Tibial artery (tissue), 4 donors: ENCODE results near the gene CRHR1.
"Not testable (repeated sequence)": the region's sequence is repeated elsewhere in the genome, so short reads cannot be mapped to it uniquely, and the experiment has no call there.

ENCODE experiments used
- DNase-seq, 2 donors: peaks; one replicate each; pipeline ENCODE4 v3.0.0-alpha.2; 2019
- H3K27ac ChIP-seq, 2 donors: fragments of 200-600 bp; sonication (generic) in 1 of 2; 1 replicate in 1 of 2; 2 replicates in 1 of 2; pipeline ENCODE4 v1.5.1; 2018 to 2019; ENCODE audit warnings: mild to moderate bottlenecking in 1 of 2
- H3K27me3 ChIP-seq, 2 donors: fragments of 200-600 bp; sonication (generic) in 1 of 2; one replicate each; pipeline versions ENCODE4 v1.5.1 to v1.6.0; 2016 to 2019
- H3K36me3 ChIP-seq, 3 donors: fragments of 200-600 bp; sonication (generic) in 2 of 3; one replicate each; pipeline ENCODE4 v1.5.1; 2016 to 2019; ENCODE audit warnings: mild to moderate bottlenecking in 2 of 3
- H3K4me1 ChIP-seq, 4 donors: fragments of 200-600 bp; sonication (generic) in 2 of 4; 1 replicate in 3 of 4; 2 replicates in 1 of 4; pipeline ENCODE4 v1.5.1; 2016 to 2019
- H3K4me3 ChIP-seq, 2 donors: fragments of 200-600 bp; sonication (generic) in 1 of 2; 1 replicate in 1 of 2; 2 replicates in 1 of 2; pipeline ENCODE4 v1.5.1; 2018 to 2019; ENCODE audit warnings: mild to moderate bottlenecking in 2 of 2
- H3K9me3 ChIP-seq, 3 donors: fragments of 200-600 bp; sonication (generic) in 1 of 3; one replicate each; pipeline ENCODE4 v1.5.1; 2016 to 2019
- CTCF ChIP-seq, 2 experiments: fragments of 200-600 bp in 1 of 2; fragments of 450-650 bp in 1 of 2; IDR thresholded peaks; one replicate each; pipeline ENCODE4 v1.5.1; 2017 to 2019; ENCODE audit warnings: antibody characterized with exemption in 2 of 2, mild to moderate bottlenecking in 1 of 2, moderate library complexity in 1 of 2
- intact Hi-C: fragments of 100-400 bp; cut with DNase I; formaldehyde crosslinking; loops from one replicate; pipeline ENCODE4 v1.15.0; 2023; ENCODE audit warnings: low total_unique reads

The CRHR1 gene

DNA sequence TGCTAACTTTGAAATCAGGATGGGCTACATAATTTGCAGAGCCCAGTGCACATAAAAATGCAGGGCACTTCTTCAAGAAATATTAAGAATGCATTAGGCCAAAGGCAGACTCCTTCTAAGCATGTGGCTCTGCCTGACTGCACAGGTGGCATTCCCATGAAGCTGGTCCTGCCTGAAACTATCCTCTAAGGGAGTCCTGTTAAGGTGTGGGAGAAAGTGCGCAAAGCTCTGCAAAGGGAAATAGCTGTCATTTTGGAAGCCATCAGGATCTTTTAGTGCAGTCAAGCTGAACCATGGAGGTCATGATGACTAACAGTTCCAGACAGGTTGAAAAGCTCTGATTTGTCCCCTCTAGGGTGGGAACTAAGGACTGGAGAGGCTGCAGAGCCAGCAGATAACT, 41.9 kb upstream of the CRHR1 start:
- Histone ChIP-seq H3K9me3 (no peaks in the 10 kb centered on the region), H3K4me3 (no peak overlapping the region), H3K27me3 (peaks cover 0 to 65% of the 10 kb centered on the region in 2 donors), H3K36me3 (no peaks in the 10 kb centered on the region), H3K27ac (no peak overlapping the region), H3K4me1 (no peaks in the 10 kb centered on the region)
- TF ChIP-seq CTCF (IDR thresholded peaks at IDR 0.05) = no peak
- DNase-seq = no peak
- intact Hi-C loops = no loop called here

DNA sequence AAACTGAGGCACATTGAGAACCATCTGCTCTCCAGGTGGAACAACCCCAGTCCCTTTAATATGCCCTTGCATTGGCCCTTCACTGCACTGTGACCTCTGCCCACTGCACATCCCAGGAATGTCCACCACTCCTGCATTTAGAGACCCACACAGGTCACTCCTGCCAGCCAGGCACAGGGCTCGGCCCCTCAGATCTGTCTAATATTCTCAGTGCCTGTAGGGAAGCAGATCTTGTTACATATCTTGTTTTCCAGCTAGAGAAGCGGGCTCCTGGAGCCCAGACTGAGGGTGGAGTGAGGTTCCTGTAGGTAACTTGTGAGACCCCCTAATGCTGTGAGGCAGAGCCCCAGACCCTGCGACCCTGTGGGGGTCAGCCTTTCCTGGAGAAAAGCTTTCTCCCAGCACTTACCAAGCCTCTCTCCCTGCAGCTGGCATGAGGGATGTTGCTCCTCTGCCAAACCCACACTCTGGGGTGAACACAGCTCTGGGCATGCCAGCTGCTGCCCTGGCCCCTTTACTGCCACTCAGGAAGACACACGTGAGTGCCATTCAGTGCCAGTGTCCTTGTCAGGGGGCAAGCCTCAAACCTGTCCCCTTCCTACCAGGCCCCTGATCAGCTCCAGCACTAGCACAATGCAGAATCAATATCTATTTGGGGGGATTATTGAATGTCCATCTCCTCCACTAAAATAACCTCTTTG, 40.3 kb upstream of the CRHR1 start:
- no peak overlapping the region for H3K4me3 ChIP-seq
- H3K36me3 ChIP-seq = no peaks in the 10 kb centered on the region
- H3K9me3 ChIP-seq = no peaks in the 10 kb centered on the region
- peak in 1 of 2 donors; percentile 45 for DNase-seq
- intact Hi-C loops = no loop called here
- no peak for TF ChIP-seq CTCF (IDR thresholded peaks at IDR 0.05)
- no peak overlapping the region for H3K27ac ChIP-seq
- no peaks in the 10 kb centered on the region for H3K4me1 ChIP-seq
- H3K27me3 ChIP-seq = peaks cover 0 to 70% of the 10 kb centered on the region in 2 donors

DNA sequence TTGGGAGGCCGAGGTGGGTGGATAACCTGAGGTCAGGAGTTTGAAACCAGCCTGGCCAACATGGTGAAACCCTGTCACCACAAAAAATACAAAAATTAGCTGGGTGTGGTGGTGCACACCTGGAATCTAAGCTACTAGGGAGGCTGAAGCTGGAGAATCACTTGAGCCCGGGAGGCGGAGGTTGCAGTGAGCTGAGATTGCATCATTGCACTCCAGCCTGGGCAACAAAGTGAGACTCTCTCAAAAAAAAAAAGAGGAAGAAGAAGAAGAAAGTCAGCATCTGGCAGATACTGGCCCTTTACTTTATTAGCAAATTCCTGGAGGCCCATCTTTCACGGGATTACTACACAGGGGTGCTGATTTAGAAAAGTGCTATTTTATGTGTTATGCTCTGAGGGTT, 39.3 kb upstream of the CRHR1 start:
- H3K4me3 ChIP-seq, H3K4me1 ChIP-seq, H3K27ac ChIP-seq, H3K9me3 ChIP-seq, DNase-seq, H3K36me3 ChIP-seq, intact Hi-C loops: not testable (repeated sequence)
- peaks cover 0 to 73% of the 10 kb centered on the region in 2 donors for H3K27me3 ChIP-seq

- TF ChIP-seq CTCF (IDR thresholded peaks at IDR 0.05) = no peak
- Histone ChIP-seq H3K9me3 (no peaks in the 10 kb centered on the region), H3K36me3 (no peaks in the 10 kb centered on the region), H3K27ac (no peak overlapping the region), H3K27me3 (peaks cover 0 to 75% of the 10 kb centered on the region in 2 donors), H3K4me3 (no peak overlapping the region), H3K4me1 (no peaks in the 10 kb centered on the region)
- intact Hi-C loops = no loop called here
- no peak for DNase-seq
Observed at GRCh38 chr17:45745601-45746494, 38.3 kb upstream of the CRHR1 start.

DNA sequence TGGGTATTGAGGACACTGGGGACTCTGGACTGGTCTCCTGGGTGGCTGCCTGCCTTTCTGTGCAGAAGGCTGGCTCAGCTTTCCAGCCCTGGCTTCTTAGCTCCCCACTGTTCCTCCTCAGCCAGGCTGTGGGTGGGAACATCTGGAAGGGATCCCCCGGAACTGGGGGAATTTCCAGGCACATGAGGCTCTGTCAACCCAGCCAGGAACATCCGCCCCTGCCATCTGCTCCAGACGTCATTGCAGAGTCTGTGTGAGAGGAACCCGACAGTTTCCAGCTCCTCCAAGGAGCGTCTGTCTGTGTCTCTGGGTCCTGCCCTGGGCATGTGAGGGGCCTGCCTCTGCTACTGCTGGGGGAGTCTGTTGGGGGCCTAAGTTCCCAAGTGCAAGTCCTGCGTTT, 36.2 kb upstream of the CRHR1 start:
- Histone ChIP-seq H3K27me3 (peaks cover 0 to 77% of the 10 kb centered on the region in 2 donors), H3K4me3 (no peak overlapping the region), H3K36me3 (no peaks in the 10 kb centered on the region), H3K4me1 (no peaks in the 10 kb centered on the region), H3K27ac (no peak overlapping the region), H3K9me3 (no peaks in the 10 kb centered on the region)
- DNase-seq = no peak
- intact Hi-C loops = no loop called here
- TF ChIP-seq CTCF (IDR thresholded peaks at IDR 0.05) = no peak

- intact Hi-C loops = no loop called here
- Histone ChIP-seq H3K36me3 (no peaks in the 10 kb centered on the region), H3K9me3 (no peaks in the 10 kb centered on the region), H3K27me3 (peaks cover 0 to 80% of the 10 kb centered on the region in 2 donors), H3K4me1 (no peaks in the 10 kb centered on the region), H3K27ac (no peak overlapping the region), H3K4me3 (no peak overlapping the region)
- DNase-seq = no peak
- no peak for TF ChIP-seq CTCF (IDR thresholded peaks at IDR 0.05)
Observed at GRCh38 chr17:45748731-45749310, 35.3 kb upstream of the CRHR1 start.
